A673 (cell line): ENCODE data around the gene LRRC43. TPM values are rescaled to one million over a fixed set of nuclear protein-coding genes. Genes with fewer than 3 reads are reported as not detected.
A peak's percentile ranks its signal among the peaks of the same experiment; 100 is the strongest.

Source experiments
- BruUV-seq: library from RNA; stranded (reverse); fragments of 400-500 nt; replicated peaks from 2 replicates; lab custom pipeline; 2021; lab: Mats Ljungman, UMichigan
- CTCF ChIA-PET: fragments of 300-600 bp; sonication (Branson Sonifier 250); formaldehyde crosslinking; loops from one replicate; lab custom pipeline; 2022; ENCODE audit warnings: antibody characterized with exemption; lab: Charles Lee
- POLR2A ChIA-PET: fragments of 300-600 bp; sonication (Branson Sonifier 250); formaldehyde crosslinking; loops from one replicate; lab custom pipeline; 2022; ENCODE audit warnings: antibody characterized with exemption; ENCODE audit not compliant: low non-redundant PET; lab: Charles Lee
- DNase-seq: peaks from one replicate; pipeline ENCODE4 v3.0.0-alpha.2; 2015; ENCODE audit warnings: low spot score
- H3K27ac ChIP-seq: fragments of 200-600 bp; sonication (generic); 2 replicates; pipeline ENCODE4 v1.5.1; 2016; ENCODE audit warnings: mixed run types, low read depth, mild to moderate bottlenecking, mixed read lengths, antibody characterized with exemption, low read length; ENCODE audit not compliant: poor library complexity, severe bottlenecking
- H3K27me3 ChIP-seq: fragments of 200-600 bp; sonication (generic); replicated peaks from 2 replicates; pipeline ENCODE4 v1.6.1; 2017; ENCODE audit warnings: mixed run types, low read depth, mild to moderate bottlenecking, mixed read lengths, antibody characterized with exemption, low read length; ENCODE audit not compliant: insufficient read depth, poor library complexity
- H3K36me3 ChIP-seq: fragments of 200-600 bp; sonication (generic); 2 replicates; pipeline ENCODE4 v1.6.1; 2016; ENCODE audit warnings: mixed run types, mild to moderate bottlenecking, mixed read lengths, antibody characterized with exemption, low read length; ENCODE audit not compliant: insufficient read depth, poor library complexity, severe bottlenecking
- H3K4me1 ChIP-seq: fragments of 200-600 bp; sonication (generic); 2 replicates; pipeline ENCODE4 v1.6.1; 2017; ENCODE audit warnings: mixed run types, mild to moderate bottlenecking, mixed read lengths, antibody characterized with exemption, low read length; ENCODE audit not compliant: insufficient read depth, poor library complexity, severe bottlenecking
- H3K4me3 ChIP-seq: fragments of 200-600 bp; sonication (generic); 2 replicates; pipeline ENCODE4 v1.5.1; 2016; ENCODE audit warnings: low read depth, mixed run types, mild to moderate bottlenecking, mixed read lengths, low read length; ENCODE audit not compliant: poor library complexity, severe bottlenecking
- H3K9me3 ChIP-seq: fragments of 200-600 bp; sonication (generic); 2 replicates; pipeline ENCODE4 v1.6.1; 2016; ENCODE audit warnings: mixed run types, low read depth, mild to moderate bottlenecking, mixed read lengths, antibody characterized with exemption, low read length; ENCODE audit not compliant: poor library complexity, severe bottlenecking
- EZH2 ChIP-seq: fragments of 200-600 bp; sonication (generic); IDR thresholded peaks from 2 replicates; pipeline ENCODE4 v1.6.1; 2017; ENCODE audit warnings: borderline replicate concordance, low read depth, mild to moderate bottlenecking, mixed read lengths, antibody characterized with exemption, low read length; ENCODE audit not compliant: poor library complexity, severe bottlenecking
- intact Hi-C: fragments of 100-400 bp; cut with micrococcal nuclease; formaldehyde crosslinking; loops from one replicate; pipeline ENCODE4 v1.10.0; 2022; ENCODE audit not compliant: unreplicated experiment
- total RNA-seq: library from RNA; stranded (reverse); gene quantifications from 2 replicates; pipeline ENCODE4 v1.2.3, GENCODE V29; 2021
- TF ChIP-seq, protein P1 (sequence below): fragments of 300-800, 200-600 bp; sonication (generic); conservative IDR thresholded peaks from 2 replicates; pipeline ENCODE4 v1.5.1; 2017; ENCODE audit warnings: low read depth, mild to moderate bottlenecking, antibody characterized with exemption, low read length, moderate library complexity, mixed read lengths

LRRC43 gene
- total RNA-seq, 1 experiment from 2014 or later = not detected

GRCh38 chr12:122215771-122216170 lies 32.8 kb downstream of the LRRC43 start:
- H3K9me3 ChIP-seq = no peaks in the 10 kb centered on the region
- ChIA-PET POLR2A (no interaction called here), CTCF (interaction anchor here (0.6 to 0.7 kb wide), 2 partner anchors 237 to 422 kb away, joined by 3 to 4 read pairs; partner anchors contain the start of gene RHOF)
- H3K27me3 ChIP-seq = no peaks in the 10 kb centered on the region
- no peak for TF ChIP-seq EZH2
- TF ChIP-seq, protein P1, sequence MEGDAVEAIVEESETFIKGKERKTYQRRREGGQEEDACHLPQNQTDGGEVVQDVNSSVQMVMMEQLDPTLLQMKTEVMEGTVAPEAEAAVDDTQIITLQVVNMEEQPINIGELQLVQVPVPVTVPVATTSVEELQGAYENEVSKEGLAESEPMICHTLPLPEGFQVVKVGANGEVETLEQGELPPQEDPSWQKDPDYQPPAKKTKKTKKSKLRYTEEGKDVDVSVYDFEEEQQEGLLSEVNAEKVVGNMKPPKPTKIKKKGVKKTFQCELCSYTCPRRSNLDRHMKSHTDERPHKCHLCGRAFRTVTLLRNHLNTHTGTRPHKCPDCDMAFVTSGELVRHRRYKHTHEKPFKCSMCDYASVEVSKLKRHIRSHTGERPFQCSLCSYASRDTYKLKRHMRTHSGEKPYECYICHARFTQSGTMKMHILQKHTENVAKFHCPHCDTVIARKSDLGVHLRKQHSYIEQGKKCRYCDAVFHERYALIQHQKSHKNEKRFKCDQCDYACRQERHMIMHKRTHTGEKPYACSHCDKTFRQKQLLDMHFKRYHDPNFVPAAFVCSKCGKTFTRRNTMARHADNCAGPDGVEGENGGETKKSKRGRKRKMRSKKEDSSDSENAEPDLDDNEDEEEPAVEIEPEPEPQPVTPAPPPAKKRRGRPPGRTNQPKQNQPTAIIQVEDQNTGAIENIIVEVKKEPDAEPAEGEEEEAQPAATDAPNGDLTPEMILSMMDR = no peak
- BruUV-seq = no TSS peak
- no peak for DNase-seq
- H3K4me1 ChIP-seq = no peaks in the 10 kb centered on the region
- peaks cover 68% of the 10 kb centered on the region for H3K36me3 ChIP-seq
- intact Hi-C loops = no loop called here
- no peak overlapping the region for H3K4me3 ChIP-seq
- no peak overlapping the region for H3K27ac ChIP-seq

GRCh38 chr12:122216445-122216844 lies 33.5 kb downstream of the LRRC43 start:
- POLR2A ChIA-PET = no interaction called here
- BruUV-seq = no TSS peak
- intact Hi-C loops = no loop called here

DNA sequence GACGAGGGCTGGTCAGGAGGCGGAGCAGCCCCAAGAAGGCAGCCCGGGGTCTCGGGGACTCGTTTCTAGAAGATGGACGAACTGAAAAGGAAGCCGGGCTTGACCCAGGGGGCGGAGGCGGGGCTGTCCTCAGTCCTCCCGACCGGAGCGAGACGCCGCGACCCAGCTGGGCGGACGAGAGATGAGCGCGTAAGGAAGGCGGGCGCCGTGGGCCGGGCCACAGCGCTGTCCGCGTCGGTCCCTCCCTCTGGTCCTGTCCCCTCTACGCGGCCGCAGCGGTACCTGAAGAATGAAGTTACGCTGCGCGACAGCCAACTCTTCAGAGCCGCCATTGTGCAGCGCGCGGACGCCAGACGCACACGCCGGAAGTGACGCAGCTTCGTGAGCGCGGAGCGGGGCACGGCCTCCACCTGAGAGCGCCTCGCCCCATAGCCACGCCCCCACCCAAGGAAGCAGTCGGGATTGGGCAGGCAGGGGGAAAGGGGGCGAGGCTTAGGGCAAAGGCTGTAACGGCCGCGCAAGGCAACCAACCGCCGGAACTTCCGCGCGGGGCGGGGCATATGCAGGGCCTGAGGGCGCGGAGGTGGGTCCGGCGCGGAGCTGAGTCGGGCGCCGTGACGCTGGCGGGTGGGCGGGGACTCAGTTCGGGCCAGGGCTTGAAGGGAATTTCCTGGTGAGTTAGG lies 42.9 kb downstream of the LRRC43 start, which contains the start of gene DIABLO:
Gene DIABLO (minus strand): TSS at position 370 of the 683 bp plus-strand sequence. CDS start 38 bp downstream, at position 332.
- no peak for TF ChIP-seq EZH2
- TF ChIP-seq, protein P1 = no peak
- Histone ChIP-seq H3K4me3 (peak within 1 kb of the TSS; percentile 93), H3K4me1 (peaks cover 19% of the 10 kb centered on the region), H3K36me3 (peaks cover 23% of the 10 kb centered on the region), H3K27ac (peak within 1 kb of the TSS; percentile 91), H3K9me3 (no peaks in the 10 kb centered on the region), H3K27me3 (no peaks in the 10 kb centered on the region)
- ChIA-PET CTCF (no interaction called here), POLR2A (interaction anchor here (0.7 kb wide), 1 partner anchor 19 kb away, joined by 7 read pairs; no protein-coding TSS in a partner anchor)
- no TSS peak for BruUV-seq
- DNase-seq = peak; percentile 100
- intact Hi-C loops = loop anchor here (1.0 kb wide), 1 partner anchor 40 kb away; the partner anchor contains the start of gene VPS33A

More at GRCh38 chr12:122216445-122216844, 33.5 kb downstream of the LRRC43 start:
- no peak overlapping the region for H3K27ac ChIP-seq
- no peaks in the 10 kb centered on the region for H3K27me3 ChIP-seq
- H3K4me3 ChIP-seq = no peak overlapping the region
- H3K36me3 ChIP-seq = peaks cover 70% of the 10 kb centered on the region
- H3K9me3 ChIP-seq = no peaks in the 10 kb centered on the region
- TF ChIP-seq EZH2 = no peak
- TF ChIP-seq, protein P1 = no peak
- CTCF ChIA-PET = no interaction called here
- H3K4me1 ChIP-seq = no peaks in the 10 kb centered on the region
- DNase-seq = no peak
